MG63 (cell line): ENCODE data around the gene TNFAIP8L2. TPM values are rescaled to one million over a fixed set of nuclear protein-coding genes. Genes with fewer than 3 reads are reported as not detected.

ENCODE experiments used
- DNase-seq: peaks from one replicate; pipeline ENCODE4 v3.0.0-alpha.2; 2020
- H3K27me3 ChIP-seq: fragments of 250-450 bp; sonication (Bioruptor Pico); 2 replicates; pipeline ENCODE4 v1.5.1; 2020; ENCODE audit warnings: mild to moderate bottlenecking, moderate library complexity
- H3K36me3 ChIP-seq: fragments of 250-450 bp; sonication (Bioruptor Pico); 2 replicates; pipeline ENCODE4 v1.5.1; 2020; ENCODE audit warnings: mild to moderate bottlenecking, moderate library complexity
- H3K4me3 ChIP-seq: fragments of 250-450 bp; sonication (Bioruptor Pico); 2 replicates; pipeline ENCODE4 v1.5.1; 2020; ENCODE audit warnings: mild to moderate bottlenecking, moderate library complexity
- H3K9me3 ChIP-seq: fragments of 250-450 bp; sonication (Bioruptor Pico); 2 replicates; pipeline ENCODE4 v1.5.1; 2020; ENCODE audit warnings: mild to moderate bottlenecking, moderate library complexity
- total RNA-seq: library from RNA; depleted of rRNA; stranded (reverse); fragments of >200 nt; shearing (Covaris generic); gene quantifications from 2 replicates; pipeline ENCODE4 v1.2.3, GENCODE V29; 2014; ENCODE audit warnings: low replicate concordance

TNFAIP8L2 gene
- total RNA-seq, 1 experiment from 2014 or later: not detected

GRCh38 chr1:151143057-151143435 is 13.4 kb upstream of the TNFAIP8L2 start:
- Histone ChIP-seq H3K27me3 (no peaks in the 10 kb centered on the region), H3K9me3 (no peaks in the 10 kb centered on the region), H3K36me3 (no peaks in the 10 kb centered on the region), H3K4me3 (no peak overlapping the region)
- DNase-seq: no peak

- no peak for DNase-seq
- no peak overlapping the region for H3K4me3 ChIP-seq
- H3K27me3 ChIP-seq: no peaks in the 10 kb centered on the region
- no peaks in the 10 kb centered on the region for H3K36me3 ChIP-seq
- no peaks in the 10 kb centered on the region for H3K9me3 ChIP-seq
Observed at GRCh38 chr1:151143986-151144385, 12.5 kb upstream of the TNFAIP8L2 start.

GRCh38 chr1:151144474-151145303 is 11.8 kb upstream of the TNFAIP8L2 start:
- Histone ChIP-seq H3K27me3 (no peaks in the 10 kb centered on the region), H3K36me3 (no peaks in the 10 kb centered on the region), H3K9me3 (no peaks in the 10 kb centered on the region), H3K4me3 (no peak overlapping the region)
- no peak for DNase-seq

- Histone ChIP-seq H3K36me3 (no peaks in the 10 kb centered on the region), H3K4me3 (no peak overlapping the region), H3K9me3 (no peaks in the 10 kb centered on the region), H3K27me3 (no peaks in the 10 kb centered on the region)
- DNase-seq: no peak
Observed at GRCh38 chr1:151145304-151146071, 11.0 kb upstream of the TNFAIP8L2 start.

GRCh38 chr1:151146072-151146411 is 10.4 kb upstream of the TNFAIP8L2 start:
- no peaks in the 10 kb centered on the region for H3K36me3 ChIP-seq
- no peaks in the 10 kb centered on the region for H3K9me3 ChIP-seq
- no peak for DNase-seq
- no peaks in the 10 kb centered on the region for H3K27me3 ChIP-seq
- H3K4me3 ChIP-seq: peak overlapping the region; percentile 53

GRCh38 chr1:151146412-151147131 is 9.9 kb upstream of the TNFAIP8L2 start, which contains the start of gene SEMA6C:
Gene SEMA6C (minus strand): TSS chr1:151146631. CDS start chr1:151142621, 4,010 bp downstream.
- H3K4me3 ChIP-seq: peak within 1 kb of the TSS; percentile 53
- DNase-seq: peak; percentile 97
- no peaks in the 10 kb centered on the region for H3K27me3 ChIP-seq
- H3K9me3 ChIP-seq: no peaks in the 10 kb centered on the region
- H3K36me3 ChIP-seq: no peaks in the 10 kb centered on the region

- Histone ChIP-seq H3K36me3 (no peaks in the 10 kb centered on the region), H3K27me3 (no peaks in the 10 kb centered on the region), H3K4me3 (peak overlapping the region; percentile 53), H3K9me3 (no peaks in the 10 kb centered on the region)
- no peak for DNase-seq
Observed at GRCh38 chr1:151147132-151147503, 9.3 kb upstream of the TNFAIP8L2 start.

GRCh38 chr1:151147665-151148064 is 8.8 kb upstream of the TNFAIP8L2 start:
- H3K27me3 ChIP-seq: no peaks in the 10 kb centered on the region
- H3K9me3 ChIP-seq: no peaks in the 10 kb centered on the region
- no peak overlapping the region for H3K4me3 ChIP-seq
- no peaks in the 10 kb centered on the region for H3K36me3 ChIP-seq
- no peak for DNase-seq

- peaks cover 35% of the 10 kb centered on the region for H3K36me3 ChIP-seq
- DNase-seq: no peak
Observed at GRCh38 chr1:151157067-151157531, 650 bp downstream of the TNFAIP8L2 start.

GRCh38 chr1:151158326-151158725 is 1.9 kb downstream of the TNFAIP8L2 start:
- Histone ChIP-seq H3K9me3 (no peaks in the 10 kb centered on the region), H3K4me3 (no peak overlapping the region), H3K27me3 (no peaks in the 10 kb centered on the region), H3K36me3 (peaks cover 36% of the 10 kb centered on the region)
- DNase-seq: no peak

More at GRCh38 chr1:151157067-151157531, 650 bp downstream of the TNFAIP8L2 start:
- no peaks in the 10 kb centered on the region for H3K9me3 ChIP-seq
- no peak overlapping the region for H3K4me3 ChIP-seq
- H3K27me3 ChIP-seq: no peaks in the 10 kb centered on the region

- Histone ChIP-seq H3K36me3 (peaks cover 39% of the 10 kb centered on the region), H3K27me3 (no peaks in the 10 kb centered on the region), H3K4me3 (no peak overlapping the region), H3K9me3 (no peaks in the 10 kb centered on the region)
- DNase-seq: no peak
Observed at GRCh38 chr1:151158751-151159251, 2.4 kb downstream of the TNFAIP8L2 start.

GRCh38 chr1:151159373-151159772 is 2.9 kb downstream of the TNFAIP8L2 start:
- DNase-seq: no peak
- no peaks in the 10 kb centered on the region for H3K9me3 ChIP-seq
- H3K36me3 ChIP-seq: peaks cover 40% of the 10 kb centered on the region
- no peaks in the 10 kb centered on the region for H3K27me3 ChIP-seq
- H3K4me3 ChIP-seq: no peak overlapping the region

GRCh38 chr1:151164732-151165280 is 8.4 kb downstream of the TNFAIP8L2 start:
- no peak for DNase-seq
- H3K9me3 ChIP-seq: no peaks in the 10 kb centered on the region
- no peaks in the 10 kb centered on the region for H3K27me3 ChIP-seq
- H3K4me3 ChIP-seq: peak overlapping the region; percentile 96
- H3K36me3 ChIP-seq: peaks cover 51% of the 10 kb centered on the region

- DNase-seq: peak; percentile 48
- H3K27me3 ChIP-seq: no peaks in the 10 kb centered on the region
- no peaks in the 10 kb centered on the region for H3K9me3 ChIP-seq
- peaks cover 50% of the 10 kb centered on the region for H3K36me3 ChIP-seq
- H3K4me3 ChIP-seq: peak overlapping the region; percentile 96
Observed at GRCh38 chr1:151165281-151165737, 8.9 kb downstream of the TNFAIP8L2 start.

- DNase-seq: peak; percentile 99
- no peaks in the 10 kb centered on the region for H3K27me3 ChIP-seq
- peak within 1 kb of the TSS; percentile 96 for H3K4me3 ChIP-seq
- H3K36me3 ChIP-seq: peaks cover 46% of the 10 kb centered on the region
- H3K9me3 ChIP-seq: no peaks in the 10 kb centered on the region
Observed at GRCh38 chr1:151165738-151166504, 9.5 kb downstream of the TNFAIP8L2 start, which contains the start of the genes LYSMD1 and SCNM1. Gene LYSMD1 (minus strand): TSS chr1:151165902. CDS start chr1:151165258, 644 bp downstream. Gene SCNM1 (plus strand): TSS chr1:151166144. CDS start chr1:151166153, 9 bp downstream.
